ENCODE results near the gene CUL9.

DNA sequence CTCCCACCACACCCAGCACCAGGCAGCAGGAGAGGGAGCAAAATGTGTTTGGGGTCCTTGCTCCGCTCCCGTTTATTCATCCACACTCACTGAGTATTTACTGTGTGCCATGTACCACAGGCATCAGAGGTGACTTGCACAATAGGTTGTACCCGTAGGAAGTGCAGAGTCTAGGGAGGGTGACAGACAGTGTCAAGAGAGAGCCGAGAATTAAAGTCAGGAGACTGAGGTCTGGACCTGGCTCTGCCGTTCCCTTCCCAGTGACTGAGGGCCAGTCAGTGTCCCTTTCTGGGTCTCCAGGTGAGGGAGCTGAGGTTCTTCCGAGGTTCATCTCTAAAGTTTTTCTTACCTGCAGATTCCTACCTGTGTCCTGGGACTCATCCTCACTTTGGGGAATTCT is 83.6 kb downstream of the CUL9 start:
- TF ChIP-seq, protein P1, sequence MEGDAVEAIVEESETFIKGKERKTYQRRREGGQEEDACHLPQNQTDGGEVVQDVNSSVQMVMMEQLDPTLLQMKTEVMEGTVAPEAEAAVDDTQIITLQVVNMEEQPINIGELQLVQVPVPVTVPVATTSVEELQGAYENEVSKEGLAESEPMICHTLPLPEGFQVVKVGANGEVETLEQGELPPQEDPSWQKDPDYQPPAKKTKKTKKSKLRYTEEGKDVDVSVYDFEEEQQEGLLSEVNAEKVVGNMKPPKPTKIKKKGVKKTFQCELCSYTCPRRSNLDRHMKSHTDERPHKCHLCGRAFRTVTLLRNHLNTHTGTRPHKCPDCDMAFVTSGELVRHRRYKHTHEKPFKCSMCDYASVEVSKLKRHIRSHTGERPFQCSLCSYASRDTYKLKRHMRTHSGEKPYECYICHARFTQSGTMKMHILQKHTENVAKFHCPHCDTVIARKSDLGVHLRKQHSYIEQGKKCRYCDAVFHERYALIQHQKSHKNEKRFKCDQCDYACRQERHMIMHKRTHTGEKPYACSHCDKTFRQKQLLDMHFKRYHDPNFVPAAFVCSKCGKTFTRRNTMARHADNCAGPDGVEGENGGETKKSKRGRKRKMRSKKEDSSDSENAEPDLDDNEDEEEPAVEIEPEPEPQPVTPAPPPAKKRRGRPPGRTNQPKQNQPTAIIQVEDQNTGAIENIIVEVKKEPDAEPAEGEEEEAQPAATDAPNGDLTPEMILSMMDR (conservative IDR thresholded peaks at IDR 0.05 in 1 of 2, IDR thresholded peaks at IDR 0.05 in 1 of 2; ENCODE audit: low read depth in 1 of 2, low read length in 2 of 2): no peak
- no peak for TF ChIP-seq EZH2 (IDR thresholded peaks at IDR 0.05; ENCODE audit: low read length, missing control alignments)

All from fibroblast of lung (primary cell).